ENCODE results near the gene DNAH5. TPM values are rescaled to one million over a fixed set of nuclear protein-coding genes. Genes with fewer than 3 reads are reported as not detected.

Gene DNAH5
- total and polyA plus RNA-seq, 7 donors, result under 0.01 to 0.36 (median 0.07) TPM

GRCh38 chr5:13692172-13692571 lies 252.3 kb downstream of the DNAH5 start:
- ATAC-seq, result no peak
- TF ChIP-seq, protein P1, sequence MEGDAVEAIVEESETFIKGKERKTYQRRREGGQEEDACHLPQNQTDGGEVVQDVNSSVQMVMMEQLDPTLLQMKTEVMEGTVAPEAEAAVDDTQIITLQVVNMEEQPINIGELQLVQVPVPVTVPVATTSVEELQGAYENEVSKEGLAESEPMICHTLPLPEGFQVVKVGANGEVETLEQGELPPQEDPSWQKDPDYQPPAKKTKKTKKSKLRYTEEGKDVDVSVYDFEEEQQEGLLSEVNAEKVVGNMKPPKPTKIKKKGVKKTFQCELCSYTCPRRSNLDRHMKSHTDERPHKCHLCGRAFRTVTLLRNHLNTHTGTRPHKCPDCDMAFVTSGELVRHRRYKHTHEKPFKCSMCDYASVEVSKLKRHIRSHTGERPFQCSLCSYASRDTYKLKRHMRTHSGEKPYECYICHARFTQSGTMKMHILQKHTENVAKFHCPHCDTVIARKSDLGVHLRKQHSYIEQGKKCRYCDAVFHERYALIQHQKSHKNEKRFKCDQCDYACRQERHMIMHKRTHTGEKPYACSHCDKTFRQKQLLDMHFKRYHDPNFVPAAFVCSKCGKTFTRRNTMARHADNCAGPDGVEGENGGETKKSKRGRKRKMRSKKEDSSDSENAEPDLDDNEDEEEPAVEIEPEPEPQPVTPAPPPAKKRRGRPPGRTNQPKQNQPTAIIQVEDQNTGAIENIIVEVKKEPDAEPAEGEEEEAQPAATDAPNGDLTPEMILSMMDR (IDR thresholded peaks at IDR 0.05), result no peak
- H3K27me3 ChIP-seq (ENCODE audit: insufficient read depth in 3 of 3, low read length in 2 of 3), result no peaks in the 10 kb centered on the region
- DNase-seq, result no peak
- H3K4me1 ChIP-seq, result no peaks in the 10 kb centered on the region
- no peaks in the 10 kb centered on the region for H3K36me3 ChIP-seq (ENCODE audit: insufficient read depth in 1 of 2, low read depth in 1 of 2)
- no peaks in the 10 kb centered on the region for H3K9me3 ChIP-seq
- H3K4me3 ChIP-seq, result no peak overlapping the region
- H3K27ac ChIP-seq, result no peak overlapping the region
- intact Hi-C loops (cut with DNase I), result no loop called here

GRCh38 chr5:13676531-13676930 lies 268.0 kb downstream of the DNAH5 start:
- Histone ChIP-seq H3K27ac (no peak overlapping the region), H3K27me3 (ENCODE audit: insufficient read depth in 3 of 3, low read length in 2 of 3) (no peaks in the 10 kb centered on the region), H3K36me3 (ENCODE audit: insufficient read depth in 1 of 2, low read depth in 1 of 2) (no peaks in the 10 kb centered on the region), H3K9me3 (no peaks in the 10 kb centered on the region), H3K4me3 (no peak overlapping the region), H3K4me1 (no peaks in the 10 kb centered on the region)
- no peak for ATAC-seq
- WGBS, 3 donors, result 78 to 84% (median 82%) methylated on average over 4 of the region's 4 CpGs
- DNase-seq, result no peak
- intact Hi-C loops (cut with DNase I), result no loop called here
- TF ChIP-seq, protein P1 (IDR thresholded peaks at IDR 0.05), result no peak

GRCh38 chr5:13674391-13674790 lies 270.1 kb downstream of the DNAH5 start:
- no peak overlapping the region for H3K4me3 ChIP-seq
- H3K27ac ChIP-seq, result no peak overlapping the region
- no peaks in the 10 kb centered on the region for H3K4me1 ChIP-seq
- H3K36me3 ChIP-seq (ENCODE audit: insufficient read depth in 1 of 2, low read depth in 1 of 2), result no peaks in the 10 kb centered on the region
- TF ChIP-seq, protein P1 (IDR thresholded peaks at IDR 0.05), result no peak
- H3K9me3 ChIP-seq, result no peaks in the 10 kb centered on the region
- no peak for DNase-seq
- intact Hi-C loops (cut with DNase I), result loop anchor here in 1 of 2 donors (1.0 kb wide), 1 partner anchor 15 kb away; no protein-coding TSS in a partner anchor
- ATAC-seq, result no peak
- no peaks in the 10 kb centered on the region for H3K27me3 ChIP-seq (ENCODE audit: insufficient read depth in 3 of 3, low read length in 2 of 3)

GRCh38 chr5:13673511-13673910 lies 271.0 kb downstream of the DNAH5 start:
- Histone ChIP-seq H3K36me3 (ENCODE audit: insufficient read depth in 1 of 2, low read depth in 1 of 2) (no peaks in the 10 kb centered on the region), H3K4me3 (no peak overlapping the region), H3K9me3 (no peaks in the 10 kb centered on the region), H3K4me1 (no peaks in the 10 kb centered on the region), H3K27ac (no peak overlapping the region), H3K27me3 (ENCODE audit: insufficient read depth in 3 of 3, low read length in 2 of 3) (no peaks in the 10 kb centered on the region)
- TF ChIP-seq, protein P1 (IDR thresholded peaks at IDR 0.05), result no peak
- DNase-seq (no peak), ATAC-seq (no peak)
- intact Hi-C loops (cut with DNase I), result no loop called here
- WGBS, 3 donors, result 47 to 49% (median 48%) methylated on average over 3 of the region's 3 CpGs

DNA sequence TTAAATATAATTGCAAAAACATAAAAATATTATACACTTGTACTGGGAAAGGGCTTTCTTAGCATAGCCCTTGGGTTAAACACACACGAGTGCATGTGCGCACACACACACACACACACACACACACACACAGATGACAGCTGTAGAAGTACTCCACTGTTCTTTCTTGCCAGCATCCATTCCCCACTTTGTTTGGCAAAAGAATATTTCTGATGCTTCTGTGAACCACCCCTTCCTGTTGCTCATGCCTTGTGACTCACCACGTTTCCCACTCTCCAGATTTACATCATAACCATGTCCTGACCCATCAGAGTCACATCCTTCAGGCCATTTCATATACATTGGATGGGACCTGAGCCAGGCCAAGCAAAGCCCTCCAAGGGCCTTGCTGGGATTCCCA lies 280.1 kb downstream of the DNAH5 start:
- Histone ChIP-seq H3K4me1 (no peaks in the 10 kb centered on the region), H3K27me3 (ENCODE audit: insufficient read depth in 3 of 3, low read length in 2 of 3) (peaks cover 0 to 1% (median 0%) of the 10 kb centered on the region in 3 donors), H3K36me3 (ENCODE audit: insufficient read depth in 1 of 2, low read depth in 1 of 2) (no peaks in the 10 kb centered on the region), H3K27ac (no peak overlapping the region), H3K9me3 (no peaks in the 10 kb centered on the region), H3K4me3 (no peak overlapping the region)
- DNase-seq, result no peak
- intact Hi-C loops (cut with DNase I), result no loop called here
- TF ChIP-seq, protein P1 (IDR thresholded peaks at IDR 0.05), result no peak
- no peak for ATAC-seq
- WGBS, 3 donors, result 31 to 37% (median 32%) methylated on average over 3 of the region's 3 CpGs
